Measurements from ENCODE around the gene RBM4. TPM values are rescaled to one million over a fixed set of nuclear protein-coding genes. Genes with fewer than 3 reads are reported as not detected.
A peak's percentile ranks its signal among the peaks of the same experiment; 100 is the strongest.
"Not testable (repeated sequence)": the region's sequence is repeated elsewhere in the genome, so short reads cannot be mapped to it uniquely, and the experiment has no call there.

The RBM4 gene, protein sequence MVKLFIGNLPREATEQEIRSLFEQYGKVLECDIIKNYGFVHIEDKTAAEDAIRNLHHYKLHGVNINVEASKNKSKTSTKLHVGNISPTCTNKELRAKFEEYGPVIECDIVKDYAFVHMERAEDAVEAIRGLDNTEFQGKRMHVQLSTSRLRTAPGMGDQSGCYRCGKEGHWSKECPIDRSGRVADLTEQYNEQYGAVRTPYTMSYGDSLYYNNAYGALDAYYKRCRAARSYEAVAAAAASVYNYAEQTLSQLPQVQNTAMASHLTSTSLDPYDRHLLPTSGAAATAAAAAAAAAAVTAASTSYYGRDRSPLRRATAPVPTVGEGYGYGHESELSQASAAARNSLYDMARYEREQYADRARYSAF
- 134 TPM for polyA plus RNA-seq (2013, experiment 1 of 2; ENCODE audit: insufficient read length)
- 129 TPM for polyA plus RNA-seq (2013, experiment 2 of 2; ENCODE audit: insufficient read length)

DNA sequence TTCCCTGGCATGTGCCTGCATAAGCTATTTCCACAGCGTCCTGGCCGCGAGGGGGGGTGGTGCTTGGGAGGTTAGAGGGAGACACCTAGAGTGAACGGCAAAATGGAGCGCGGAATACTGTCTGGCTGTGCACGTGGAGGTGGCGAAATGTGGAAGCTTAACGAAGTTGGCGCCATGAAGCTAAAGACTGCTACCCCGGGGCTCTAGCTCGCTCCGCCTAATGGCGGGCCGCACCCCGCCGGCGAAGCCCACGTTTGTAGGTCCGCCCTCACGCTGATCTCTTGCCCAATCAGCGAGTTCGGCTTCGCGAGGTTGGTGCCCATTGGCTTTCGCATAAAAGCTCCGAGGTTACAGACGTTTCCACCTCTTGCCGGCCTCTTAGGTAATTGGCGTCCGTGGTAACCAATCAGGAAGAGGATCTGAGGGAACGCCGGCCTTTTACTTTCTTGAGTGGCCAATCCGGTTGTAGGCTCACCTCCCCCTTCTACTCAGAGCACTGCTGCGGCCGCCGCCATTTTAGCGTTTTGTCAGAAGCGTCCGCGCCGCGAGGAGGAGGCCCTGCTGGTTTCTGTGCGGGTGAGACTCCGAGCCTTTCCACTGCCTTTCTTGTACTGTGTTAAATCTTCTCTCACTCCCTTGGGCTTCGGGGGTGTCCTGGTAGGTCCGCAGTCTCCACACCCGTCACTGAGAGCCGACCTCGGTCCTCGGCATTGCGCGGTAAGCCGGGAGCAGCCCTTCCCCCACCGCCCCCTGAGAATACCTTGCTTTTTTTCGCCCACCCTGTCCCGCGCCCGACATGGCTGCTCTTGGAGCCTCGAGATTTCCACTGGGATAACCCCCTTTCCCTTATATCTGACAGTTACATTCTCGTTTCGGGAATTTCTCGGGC, at the start of gene RBM4:
RBM4 (plus strand) TSS at position 527 of the 889 bp plus-strand sequence. CDS start 1,009 bp downstream, outside the sequence.
- DNase-seq: peak; percentile 100

DNA sequence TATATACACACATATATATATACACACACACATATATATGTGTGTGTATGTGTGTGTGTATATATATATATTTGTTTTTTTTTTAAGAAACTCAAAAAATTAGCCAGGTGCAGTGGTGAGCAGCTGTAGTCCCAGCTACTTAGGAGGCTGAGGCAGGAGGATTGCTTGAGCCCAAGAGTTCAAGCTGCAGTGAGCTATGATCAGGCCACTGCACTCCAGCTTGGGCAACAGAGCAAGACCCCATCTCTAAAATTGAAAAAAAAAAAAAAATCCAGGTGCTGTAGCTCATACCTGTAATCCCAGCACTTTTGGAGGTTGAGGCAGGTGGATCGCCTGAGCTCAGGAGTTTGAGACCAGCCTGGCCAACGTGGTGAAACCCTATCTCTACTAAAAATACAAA, 49.2 kb upstream of the RBM4 start:
- not testable (repeated sequence) for DNase-seq

DNA sequence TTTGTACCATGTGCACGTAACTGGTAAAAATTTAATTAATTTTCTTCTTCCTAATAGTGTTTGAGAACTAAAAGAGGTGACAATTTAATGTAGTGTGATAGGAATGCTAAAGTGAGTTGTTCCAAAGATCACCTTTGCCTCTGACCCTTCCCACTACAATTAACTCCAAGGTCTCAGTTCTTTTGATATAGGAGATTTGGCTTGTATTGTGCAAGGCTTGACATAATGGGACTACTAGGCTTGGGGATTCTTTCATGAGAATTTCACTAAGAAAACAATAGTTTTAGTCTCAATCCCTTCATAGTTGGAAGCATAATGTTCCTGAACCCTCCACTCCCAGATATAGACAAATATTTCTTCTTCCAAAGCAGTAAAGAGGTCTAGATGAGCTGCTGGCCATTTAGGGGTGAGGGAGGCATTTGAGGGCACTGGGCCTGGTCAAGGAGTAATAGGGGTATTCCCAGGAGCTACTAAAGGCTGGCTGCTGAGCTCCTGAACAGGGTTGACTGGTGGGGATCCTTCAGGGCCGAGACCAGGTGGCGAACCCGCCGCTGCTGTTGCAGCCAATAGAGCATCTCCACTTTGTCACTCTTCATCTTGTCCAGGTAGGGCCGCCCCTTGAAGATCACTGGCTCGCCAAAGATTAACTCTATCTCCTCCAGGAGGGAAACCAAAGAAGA, 48.4 kb upstream of the RBM4 start:
- DNase-seq: no peak

DNA sequence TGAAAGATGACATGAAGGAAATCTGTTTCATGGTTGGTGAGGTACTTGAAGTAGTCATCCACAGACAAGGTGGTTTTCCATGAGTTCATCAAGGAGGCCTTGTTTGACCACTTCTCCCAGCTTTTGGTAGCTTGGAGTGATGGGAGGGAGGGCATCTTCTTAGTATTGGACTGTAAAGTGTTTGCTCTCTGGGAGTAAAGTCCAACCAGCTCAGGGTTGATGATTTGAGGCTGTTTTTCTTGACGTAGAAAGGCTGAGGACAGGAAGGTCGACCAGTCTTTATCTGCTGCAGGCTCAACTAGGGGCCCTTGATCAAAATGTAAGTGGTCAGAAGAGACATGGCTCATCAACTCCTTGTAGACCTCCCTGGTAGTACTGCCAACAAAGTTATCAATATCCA, 47.3 kb upstream of the RBM4 start:
- DNase-seq: no peak

DNA sequence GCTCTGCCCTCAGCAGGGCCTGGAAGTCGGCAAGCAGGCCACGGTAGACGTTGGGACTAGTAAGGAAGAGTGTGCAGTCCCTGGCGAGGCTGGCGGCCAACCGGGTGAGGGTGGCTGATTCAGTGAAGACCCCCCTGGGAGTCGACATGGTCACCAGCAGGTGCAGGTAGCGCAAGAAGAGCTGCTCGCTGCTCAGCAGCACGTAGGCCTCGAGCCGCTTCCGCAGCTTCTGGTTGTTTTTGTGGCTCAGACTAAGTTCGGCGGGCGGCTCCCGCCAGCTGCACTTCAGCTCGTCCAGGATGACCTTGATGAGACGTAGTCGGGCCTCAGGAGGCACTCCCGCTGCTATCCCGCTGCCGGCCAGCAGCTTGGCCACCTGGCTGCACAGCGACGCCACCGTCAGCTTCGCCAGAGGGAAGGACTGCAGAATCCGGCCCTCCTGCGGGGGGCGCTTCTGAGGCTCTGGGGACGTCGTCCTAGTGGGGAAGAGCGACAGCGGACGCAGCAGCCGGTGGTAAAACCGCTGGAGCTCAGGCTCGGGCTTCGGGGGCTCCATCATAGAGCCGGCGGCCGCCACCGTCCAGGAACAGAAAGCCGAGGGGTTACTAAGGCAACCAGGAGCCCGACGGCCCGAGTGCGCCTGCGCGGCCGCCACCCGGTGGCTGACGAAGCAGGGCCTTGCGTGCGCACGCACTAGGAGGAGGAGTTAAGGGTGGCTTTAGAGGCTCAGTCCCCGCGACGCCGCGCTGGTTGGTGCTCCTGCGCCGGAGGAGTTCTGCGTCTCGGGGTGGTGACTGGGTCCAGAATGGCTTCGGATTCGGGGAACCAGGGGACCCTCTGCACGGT, 45.8 kb upstream of the RBM4 start, which contains the start of the genes CCDC87 and CCS:
CCDC87 (minus strand) TSS at position 607 of the 846 bp plus-strand sequence; CDS start at position 559, 48 bp downstream.
CCS (plus strand) TSS at position 729 of the 846 bp plus-strand sequence; CDS start at position 806, 77 bp downstream.
- peak; percentile 94 for DNase-seq

DNA sequence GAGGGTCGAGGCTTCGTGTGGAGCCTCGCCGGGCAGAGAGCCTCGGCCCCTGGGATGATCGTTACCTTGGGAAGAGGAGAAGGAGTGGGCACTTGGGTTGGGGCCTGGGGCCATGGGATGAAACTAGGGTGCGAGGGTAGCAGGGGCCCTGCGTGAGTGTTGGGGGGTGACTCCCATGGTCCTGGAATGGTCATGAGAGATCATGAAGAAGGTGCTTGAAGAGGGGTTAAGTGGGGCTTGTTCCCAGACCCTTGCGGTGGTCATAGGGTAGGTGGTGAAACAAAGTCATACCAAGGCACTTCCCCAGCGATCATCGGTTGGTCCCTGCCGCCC, 45.2 kb upstream of the RBM4 start:
- no peak for DNase-seq

DNA sequence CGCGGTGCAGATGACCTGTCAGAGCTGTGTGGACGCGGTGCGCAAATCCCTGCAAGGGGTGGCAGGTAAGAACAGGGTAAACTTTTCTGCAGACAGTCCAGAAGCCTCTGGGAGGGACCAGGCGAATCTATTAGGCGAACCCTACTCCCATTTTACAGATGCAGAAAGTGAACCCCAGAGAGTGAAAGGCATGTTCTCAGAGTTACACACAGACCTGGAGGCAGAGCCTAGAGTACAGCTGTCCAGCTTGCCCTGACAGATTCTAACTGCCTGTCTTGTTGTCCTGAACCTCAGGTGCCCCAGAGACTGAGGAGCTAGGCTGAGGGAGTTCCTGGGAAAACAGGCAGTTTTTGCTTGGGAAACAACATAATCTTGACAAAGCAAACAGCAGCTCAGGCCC, 44.9 kb upstream of the RBM4 start:
- DNase-seq: no peak

DNA sequence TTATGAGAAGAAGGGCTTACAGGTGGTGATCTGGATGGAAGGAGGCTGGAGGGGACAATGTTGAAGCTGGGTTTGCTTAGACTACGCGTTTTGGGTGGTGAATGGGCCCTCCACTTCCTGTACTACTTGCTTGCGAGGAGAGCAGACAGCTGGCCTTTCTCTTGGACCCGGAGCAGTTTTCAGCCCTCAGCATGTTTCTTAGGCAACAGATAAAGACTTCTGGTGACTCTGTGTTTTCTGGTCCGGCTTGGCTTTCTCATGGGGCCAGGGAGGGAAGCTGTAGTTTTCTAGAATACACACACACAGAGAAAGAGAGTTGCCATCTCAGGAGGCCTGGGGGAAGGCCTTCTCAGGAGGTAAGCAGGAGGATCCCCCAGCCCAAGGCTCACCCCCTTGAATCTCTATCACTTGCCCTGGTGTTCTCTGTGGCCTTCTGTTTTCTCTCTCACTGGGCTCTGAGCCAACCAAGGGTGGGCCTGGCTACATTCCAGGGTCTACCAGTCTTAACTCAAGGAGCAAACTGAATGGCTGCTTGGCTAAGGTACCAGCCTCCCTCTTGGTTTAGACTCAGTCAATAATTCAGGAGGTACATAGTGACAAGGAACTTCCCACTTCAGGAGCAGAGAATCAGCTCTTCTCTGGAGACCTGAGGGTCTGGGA, 43.1 kb upstream of the RBM4 start:
- DNase-seq: no peak

DNA sequence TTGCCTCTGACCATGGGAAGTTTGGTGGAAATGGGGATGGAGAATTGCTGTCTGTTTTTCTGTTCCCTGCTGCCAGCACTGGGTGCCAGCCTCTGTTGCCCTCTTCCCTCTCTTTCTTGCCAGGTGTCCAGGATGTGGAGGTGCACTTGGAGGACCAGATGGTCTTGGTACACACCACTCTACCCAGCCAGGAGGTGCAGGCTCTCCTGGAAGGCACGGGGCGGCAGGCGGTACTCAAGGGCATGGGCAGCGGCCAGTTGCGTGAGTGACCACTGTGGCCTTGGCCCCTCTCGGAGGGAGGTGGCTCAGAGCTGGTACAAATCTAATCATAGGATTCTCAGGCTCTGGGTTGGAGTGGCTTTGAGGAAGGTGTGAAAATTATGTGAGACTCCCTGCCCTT, 39.5 kb upstream of the RBM4 start:
- no peak for DNase-seq

DNA sequence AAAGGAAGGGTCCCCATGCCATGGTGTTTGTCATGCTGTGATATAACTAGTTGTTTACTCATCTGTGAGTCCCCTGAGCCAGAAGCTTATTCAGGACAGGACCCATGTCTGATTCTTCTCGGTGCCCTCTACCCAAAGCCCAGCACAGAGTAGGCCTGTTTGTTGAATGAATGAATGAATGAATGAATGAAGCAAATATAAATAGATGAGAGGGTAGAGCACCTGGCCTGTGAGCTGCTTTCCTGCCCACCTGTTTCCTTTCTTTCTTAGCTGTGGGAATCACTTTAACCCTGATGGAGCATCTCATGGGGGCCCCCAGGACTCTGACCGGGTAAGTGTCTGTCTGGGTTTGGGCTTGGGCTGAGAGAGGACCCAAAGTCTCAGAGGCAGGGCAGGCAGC, 38.3 kb upstream of the RBM4 start:
- no peak for DNase-seq

DNA sequence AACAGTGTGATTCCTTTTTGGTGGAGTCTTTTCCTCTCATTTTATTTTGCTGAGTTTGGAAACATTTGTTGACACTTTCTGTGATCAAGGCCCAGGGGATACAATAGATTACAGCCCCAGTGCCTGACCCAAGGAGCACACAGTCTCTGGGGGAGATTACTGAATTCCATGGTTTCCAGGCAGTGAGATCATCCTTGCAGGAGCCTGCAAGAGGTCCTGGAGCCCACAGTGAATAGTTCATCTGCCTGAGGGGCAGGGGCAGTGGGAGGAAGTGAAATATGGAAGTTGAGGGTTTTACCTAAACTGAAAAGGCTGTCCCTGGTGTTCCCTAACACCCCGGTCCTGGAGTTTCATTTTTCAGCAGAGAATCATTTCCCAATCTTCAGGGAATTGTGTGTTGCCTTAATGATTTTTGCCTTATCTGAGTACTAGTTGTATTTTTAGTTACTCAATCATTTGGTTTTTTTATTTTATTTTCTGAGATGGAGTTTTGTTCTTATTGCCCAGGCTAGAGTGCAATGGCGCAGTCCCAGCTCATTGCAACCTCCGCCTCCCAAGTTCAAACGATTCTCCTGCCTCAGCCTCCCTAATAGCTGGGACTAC, 37.8 kb upstream of the RBM4 start:
- peak; percentile 44 for DNase-seq

DNA sequence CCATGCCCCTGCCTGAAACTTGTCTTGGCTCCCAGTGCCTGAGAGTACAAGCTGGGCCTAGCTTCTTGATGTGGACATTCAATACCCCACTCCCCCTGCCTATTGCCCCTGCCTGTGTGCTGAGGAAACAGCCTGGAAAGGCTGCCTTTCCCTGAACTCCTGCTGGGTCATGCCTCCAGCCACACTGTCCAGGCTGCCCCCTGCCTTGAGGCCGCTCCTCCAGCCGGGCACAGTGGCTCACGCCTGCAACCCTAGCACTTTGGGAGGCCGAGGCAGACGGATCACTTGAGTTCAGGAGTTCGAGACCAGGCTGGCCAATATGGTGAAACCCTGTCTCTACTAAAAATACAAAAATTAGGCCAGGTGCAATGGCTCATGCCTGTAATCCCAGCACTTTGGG, 35.4 kb upstream of the RBM4 start:
- DNase-seq: no peak

DNA sequence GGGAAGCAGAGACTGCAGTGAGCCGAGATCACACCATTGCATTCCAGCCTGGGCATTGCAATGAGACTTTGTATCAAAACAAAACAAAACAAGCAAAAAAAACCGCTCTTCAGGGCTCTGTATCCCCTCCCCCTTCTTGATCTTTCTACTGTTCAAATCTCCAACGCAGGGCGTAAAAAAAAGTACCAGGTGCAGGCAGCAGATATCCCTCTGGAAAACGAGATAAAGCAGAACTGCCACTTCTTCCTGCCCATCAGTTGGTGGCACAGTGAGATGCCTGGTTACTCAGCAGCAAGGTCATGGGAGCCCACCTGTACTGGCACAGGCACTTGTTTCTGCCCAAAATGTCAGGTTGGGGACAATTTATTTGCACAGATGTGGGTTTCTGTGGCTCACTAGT, 34.3 kb upstream of the RBM4 start:
- no peak for DNase-seq

DNA sequence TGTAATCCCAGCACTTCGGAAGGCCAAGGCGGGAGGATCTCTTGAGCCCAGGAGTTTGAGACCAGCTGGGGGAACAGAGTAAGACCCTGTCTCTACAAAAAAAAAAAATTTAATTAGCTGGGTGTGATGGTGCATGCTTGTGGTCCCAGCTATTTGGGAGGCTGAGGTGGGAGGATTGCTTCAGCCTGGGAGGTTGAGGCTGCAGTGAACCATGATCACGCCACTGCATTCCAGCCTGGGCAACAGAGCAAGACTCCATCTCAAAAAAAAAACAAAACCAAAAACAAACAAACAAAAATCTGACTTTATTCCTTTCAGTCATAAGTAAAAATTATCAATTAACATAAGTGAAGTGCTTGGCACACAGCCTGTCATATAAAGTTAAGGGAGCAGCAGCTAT, 31.9 kb upstream of the RBM4 start:
- not testable (repeated sequence) for DNase-seq

DNA sequence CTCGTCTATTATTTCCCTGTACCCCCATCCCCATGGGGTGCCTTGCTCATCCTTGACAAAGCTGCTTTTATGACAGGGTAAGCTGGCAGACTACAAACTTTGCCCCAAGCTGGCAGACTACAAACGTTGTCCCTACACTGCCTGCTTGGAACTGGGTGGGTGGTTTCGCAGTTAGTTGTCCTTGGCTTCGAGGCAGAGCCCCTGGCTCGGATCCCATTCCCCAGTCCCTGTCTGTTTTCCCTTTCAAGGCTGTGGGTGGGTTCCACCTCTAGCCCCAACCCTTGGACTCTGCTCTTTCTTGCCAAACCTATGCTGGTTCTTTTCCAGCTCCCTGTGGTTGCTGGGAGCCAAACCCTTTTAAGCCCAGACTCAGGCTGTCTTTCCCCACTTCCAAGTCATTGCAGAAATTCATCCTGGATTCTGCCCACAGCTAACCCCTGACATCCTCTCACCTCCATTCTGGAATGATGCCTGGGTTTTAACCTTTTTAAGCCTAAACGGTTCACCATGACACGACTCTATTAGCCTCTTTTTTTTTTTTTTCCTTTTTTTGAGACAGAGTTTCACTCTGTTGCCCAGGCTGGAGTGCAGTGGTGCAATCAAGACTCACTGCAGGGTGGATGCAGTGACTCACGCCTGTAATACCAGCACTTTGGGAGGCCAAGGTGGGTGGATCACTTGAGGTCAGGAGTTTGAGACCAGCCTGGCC, 31.2 kb upstream of the RBM4 start:
- DNase-seq: peak; percentile 77

DNA sequence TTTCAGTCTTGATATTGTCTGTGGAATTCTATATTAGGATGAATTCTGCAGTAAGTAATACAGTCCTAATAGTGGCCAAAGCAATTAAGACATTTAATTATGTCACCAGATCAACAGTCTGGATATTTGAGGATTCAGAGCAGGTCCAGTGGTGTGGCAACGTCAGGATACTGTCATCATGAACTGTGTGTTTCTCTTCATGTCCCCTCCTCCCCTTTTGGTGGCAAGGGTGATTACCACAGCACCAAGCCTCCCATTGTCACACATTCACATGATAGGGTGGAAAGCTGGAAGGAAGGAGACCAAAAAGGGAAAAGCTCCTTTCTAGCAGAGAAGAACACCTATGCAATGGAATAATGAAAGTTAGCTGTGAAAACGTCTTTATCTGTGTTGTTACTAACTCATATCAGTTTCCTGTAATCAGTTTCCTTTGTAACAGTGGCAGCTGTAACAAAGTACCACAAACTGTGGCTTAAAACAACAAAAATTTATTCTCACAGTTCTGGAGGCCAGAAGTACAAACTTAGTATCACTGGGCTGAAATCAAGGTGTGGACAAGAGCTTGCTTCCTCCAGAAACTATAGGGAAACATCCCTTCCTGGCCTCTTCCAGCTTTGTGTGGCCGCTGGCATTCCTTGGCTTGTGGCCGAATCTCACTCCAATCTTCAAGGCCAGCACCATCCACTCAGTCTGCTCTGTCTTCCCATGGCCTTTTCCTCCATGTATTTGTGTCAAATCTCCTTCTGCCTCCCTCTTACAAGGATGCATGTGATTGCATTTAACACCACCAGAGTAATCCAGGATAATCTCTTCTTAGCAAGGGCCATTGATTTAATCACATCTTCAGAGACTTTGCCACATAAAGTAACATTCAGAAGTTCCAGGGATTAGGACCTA, 28.5 kb upstream of the RBM4 start:
- DNase-seq: no peak

DNA sequence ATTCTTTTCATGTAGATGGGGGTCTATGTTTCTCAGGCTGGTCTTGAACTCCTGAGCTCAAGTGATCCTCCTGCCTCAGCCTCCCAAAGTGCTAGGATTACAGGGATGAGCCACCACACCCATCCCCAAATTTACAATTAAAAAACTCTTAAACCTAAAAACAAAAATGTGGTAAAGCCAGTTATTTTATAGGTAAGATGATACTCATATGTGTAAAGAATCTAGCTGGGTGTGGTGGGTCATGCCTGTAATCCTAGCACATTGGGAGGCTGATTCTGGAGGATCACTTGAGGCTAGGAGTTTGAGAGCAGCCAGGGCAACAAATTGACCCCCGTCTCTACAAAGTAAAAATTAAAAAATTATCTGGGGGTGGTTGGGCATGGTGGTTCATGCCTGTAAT, 26.0 kb upstream of the RBM4 start:
- DNase-seq: no peak

DNA sequence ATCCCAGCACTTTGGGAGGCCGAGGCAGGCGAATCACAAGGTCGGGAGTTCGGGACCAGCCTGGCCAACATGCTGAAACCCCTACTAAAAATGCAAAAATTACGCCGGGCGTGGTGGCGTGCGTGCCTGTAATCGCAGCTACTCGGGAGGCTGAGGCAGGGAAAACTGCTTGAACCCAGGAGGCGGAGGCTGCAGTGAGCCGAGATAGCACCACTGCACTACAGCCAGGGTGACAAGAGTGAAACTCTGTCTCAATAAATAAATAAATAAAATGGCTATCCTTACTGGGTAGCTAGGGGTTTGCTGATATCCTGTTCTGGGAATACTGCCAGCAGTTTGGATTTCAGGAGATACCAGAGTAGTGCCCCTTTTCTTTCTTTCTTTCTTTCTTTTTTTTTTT, 24.4 kb upstream of the RBM4 start:
- DNase-seq: no peak
